ENCODE measurements around the gene AKT3.

Gene AKT3

DNA sequence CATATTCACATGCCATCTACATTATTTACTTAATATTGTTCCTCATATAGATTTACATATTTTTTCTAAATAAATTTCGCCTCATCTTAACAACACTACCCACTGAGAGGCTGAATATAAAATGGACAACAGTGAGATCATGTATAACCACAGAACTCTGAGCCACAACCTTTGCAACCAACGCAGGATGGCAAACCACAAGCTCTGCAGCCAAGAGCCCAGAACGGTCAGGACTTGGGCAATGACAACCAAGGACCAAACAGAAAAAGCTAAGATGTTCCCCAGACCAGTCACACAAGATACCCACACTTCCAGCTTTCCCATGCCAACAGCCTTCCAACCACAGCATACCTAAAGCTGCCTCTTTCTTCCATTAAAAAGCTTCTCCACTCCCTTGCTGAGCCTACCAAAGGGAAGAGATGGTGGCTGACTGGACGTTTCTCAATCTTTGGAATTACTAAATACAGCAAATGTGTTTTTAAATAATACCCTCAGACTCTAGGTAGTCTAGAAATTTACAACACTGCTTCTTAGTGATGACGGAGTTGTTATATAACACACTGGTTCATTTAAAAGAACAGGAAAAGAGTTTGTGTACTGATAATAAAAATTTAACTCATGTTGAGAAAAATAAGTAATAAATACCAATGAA, 117.9 kb downstream of the AKT3 start:
- no peak for DNase-seq (ENCODE audit: low read depth, low spot score)

DNA sequence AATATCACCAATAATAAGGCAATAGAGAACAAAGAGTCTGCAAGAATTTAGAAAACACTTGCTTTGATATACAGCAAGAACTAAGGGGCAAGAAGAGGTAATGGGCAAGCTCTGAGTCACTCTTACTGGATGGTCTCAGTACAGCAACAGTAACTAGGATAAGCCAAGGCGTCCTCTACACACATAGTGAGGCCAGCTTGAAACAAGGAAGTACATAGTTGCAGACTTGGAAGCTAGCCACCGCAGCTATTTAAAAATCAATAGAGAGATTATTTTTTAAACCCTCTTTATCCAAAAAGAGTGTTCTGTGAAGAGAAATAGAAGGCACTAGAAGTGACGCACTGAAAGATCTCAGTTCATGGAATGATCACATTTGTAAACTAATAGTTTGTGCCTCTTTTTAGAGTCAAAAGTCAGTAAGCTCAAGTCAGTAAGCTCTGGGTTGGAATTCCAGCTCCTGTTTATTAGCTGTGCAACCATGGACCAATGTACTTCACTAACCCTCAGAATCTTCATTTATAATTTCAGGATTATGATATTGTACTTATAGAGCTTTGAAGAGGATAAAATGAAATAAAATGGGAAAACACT, 118.6 kb downstream of the AKT3 start:
- no peak for DNase-seq (ENCODE audit: low read depth, low spot score)

DNA sequence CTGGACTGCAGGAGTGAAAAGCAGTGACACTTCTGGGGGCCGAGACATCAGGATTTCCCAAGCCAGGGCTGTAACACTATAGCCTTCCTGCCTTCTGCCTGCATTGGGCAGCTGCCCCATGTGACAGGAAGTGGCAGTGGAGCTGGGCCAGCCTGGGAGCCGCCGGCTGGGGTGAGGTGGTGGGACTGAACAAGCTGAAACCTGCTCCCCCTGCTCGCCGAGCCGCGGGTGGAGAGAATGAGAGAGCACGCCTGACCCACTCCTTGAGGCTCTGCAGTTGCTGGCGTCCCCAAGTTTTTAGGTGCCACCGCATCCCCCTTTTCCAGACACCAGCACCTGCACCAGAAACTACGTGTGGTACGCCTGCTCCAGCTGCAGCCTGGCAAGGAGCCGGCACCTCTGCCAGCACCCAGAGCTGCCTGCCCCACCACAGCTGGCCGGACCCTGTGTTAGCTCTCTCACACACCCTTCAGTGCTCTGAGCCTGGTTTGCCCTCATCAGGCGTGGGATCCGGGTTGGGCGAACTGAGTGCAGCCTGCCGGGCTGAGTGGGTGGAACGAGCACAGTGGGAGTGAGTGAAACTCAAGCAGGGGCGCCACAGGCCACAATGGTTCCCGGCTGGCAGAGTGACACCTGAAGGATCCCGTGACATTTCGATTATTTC, 119.4 kb downstream of the AKT3 start:
- DNase-seq (ENCODE audit: low read depth, low spot score), result no peak

DNA sequence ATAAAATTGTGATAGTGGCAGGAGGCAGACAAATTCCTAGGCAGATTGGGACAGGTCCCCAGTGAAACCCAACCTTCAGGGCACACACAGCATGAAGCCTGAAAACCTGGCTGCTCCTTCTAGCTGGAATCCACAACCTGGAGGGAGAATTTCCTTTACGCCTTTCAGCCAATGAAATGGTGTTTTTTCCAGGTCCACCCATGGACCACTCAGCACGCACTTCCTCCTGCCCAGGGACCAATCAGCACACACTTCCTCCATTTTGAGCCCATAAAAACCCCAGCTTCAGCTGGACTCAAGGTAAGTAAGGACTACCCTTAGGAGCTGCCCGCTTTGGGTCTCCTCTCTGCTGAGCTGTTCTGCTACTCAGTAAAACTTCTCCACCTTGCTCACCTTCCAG, 120.1 kb downstream of the AKT3 start:
- no peak for DNase-seq (ENCODE audit: low read depth, low spot score)

DNA sequence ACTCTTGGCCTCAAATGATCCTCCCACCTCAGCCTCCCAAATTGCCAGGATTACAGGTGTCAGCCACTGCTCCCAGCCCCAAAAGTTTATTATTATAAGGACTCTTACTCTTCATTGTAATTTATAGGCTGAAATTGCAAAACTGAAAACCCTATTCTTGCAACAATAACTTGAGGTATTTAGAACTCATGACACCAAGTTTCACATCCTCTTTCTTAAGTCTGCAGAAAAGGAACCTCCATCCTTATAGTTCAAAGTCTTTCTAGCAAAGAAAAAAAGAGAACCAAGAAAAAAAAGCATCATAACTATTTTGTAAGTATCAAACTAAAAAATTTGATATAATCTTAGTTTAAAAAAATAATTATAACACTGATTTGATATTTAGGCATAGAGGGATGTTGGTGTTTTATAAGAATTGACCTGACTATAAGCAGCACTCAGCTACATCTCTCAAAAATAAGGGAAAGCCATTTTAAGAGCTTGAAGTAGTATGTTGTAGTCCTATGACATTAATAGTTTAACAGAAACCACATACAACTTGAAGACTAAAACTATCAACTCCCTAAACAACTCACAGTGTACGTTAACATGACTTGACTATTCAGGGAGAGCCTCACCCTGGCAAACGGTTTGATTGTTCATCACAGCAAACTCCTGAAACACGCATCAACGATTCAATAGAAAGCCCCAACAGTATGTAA, 122.4 kb downstream of the AKT3 start:
- no peak for DNase-seq (ENCODE audit: low read depth, low spot score)

GRCh38 chr1:243726806-243727502, 123.1 kb downstream of the AKT3 start:
- DNase-seq (ENCODE audit: low read depth, low spot score), result no peak

GRCh38 chr1:243725846-243726245, 124.2 kb downstream of the AKT3 start:
- DNase-seq (ENCODE audit: low read depth, low spot score), result no peak

DNA sequence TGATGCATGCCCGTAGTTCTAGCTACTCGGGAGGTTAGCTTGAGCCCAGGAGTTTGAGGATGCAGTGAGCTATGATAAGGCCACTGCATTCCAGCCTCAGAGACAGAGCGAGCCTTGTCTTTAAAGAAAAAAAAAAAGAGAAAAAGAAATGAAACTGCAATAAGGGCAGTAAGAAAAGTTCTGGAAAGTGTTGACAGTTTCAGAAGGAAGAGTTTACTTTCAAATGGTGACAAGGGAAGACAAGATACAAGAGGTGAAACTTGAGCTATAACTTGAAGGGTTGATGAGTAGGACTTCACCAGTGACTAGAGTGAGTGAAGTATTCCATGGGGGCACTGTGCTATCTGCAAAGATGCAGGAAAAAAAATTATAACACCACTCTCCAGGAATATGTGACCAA, 125.0 kb downstream of the AKT3 start:
- DNase-seq (ENCODE audit: low read depth, low spot score), result no peak

DNA sequence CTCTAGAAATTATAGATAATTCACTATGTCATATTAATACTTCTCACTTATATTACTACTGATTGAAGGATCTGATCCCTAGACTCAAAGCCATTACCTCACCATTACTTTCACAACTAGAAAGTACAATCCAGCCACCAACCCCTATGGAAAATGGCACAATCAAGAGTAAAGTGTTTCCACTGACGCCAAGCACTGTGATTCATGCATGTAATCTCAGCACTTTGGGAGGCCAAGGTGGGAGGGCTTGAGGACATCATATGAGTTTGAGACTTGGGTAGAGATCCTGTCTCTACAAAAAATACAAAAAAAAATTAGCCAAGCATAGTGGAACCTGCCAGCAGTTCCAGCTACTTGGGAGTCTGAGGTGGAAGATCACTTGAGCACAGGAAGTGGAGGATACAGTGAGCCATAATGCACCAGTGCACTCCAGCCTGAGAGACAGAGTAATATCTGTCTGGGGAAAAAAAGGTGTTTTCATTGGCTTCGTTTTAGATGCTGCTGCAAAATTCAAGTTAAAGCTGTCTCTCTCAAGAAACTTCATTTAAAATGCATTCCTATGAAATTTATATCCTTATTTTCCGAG, 126.5 kb downstream of the AKT3 start:
- DNase-seq (ENCODE audit: low read depth, low spot score), result no peak

GRCh38 chr1:243723050-243723449, 127.0 kb downstream of the AKT3 start:
- no peak for DNase-seq (ENCODE audit: low read depth, low spot score)

DNA sequence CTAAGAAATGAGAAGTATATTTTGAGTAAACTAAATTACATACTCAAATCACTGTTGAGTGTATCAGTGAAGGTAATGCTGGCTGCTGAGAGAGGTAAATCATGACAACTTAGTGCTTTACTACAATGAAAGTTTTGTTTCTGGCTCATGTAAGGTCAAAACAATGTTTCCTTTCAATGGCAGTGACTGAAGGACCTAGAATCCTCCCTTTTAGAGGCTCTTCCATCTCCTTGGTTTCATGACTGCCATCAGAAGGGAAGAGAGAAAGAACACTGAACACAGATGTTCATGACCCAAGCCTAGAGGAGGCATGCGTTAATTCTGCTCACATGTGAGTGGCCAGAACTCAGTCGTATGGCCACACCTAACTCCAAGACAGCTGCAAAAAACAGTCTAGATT, 130.6 kb downstream of the AKT3 start:
- no peak for DNase-seq (ENCODE audit: low read depth, low spot score)

- DNase-seq (ENCODE audit: low read depth, low spot score), result no peak
These were observed 131.2 kb downstream of the AKT3 start for GRCh38 chr1:243718893-243719292.

DNA sequence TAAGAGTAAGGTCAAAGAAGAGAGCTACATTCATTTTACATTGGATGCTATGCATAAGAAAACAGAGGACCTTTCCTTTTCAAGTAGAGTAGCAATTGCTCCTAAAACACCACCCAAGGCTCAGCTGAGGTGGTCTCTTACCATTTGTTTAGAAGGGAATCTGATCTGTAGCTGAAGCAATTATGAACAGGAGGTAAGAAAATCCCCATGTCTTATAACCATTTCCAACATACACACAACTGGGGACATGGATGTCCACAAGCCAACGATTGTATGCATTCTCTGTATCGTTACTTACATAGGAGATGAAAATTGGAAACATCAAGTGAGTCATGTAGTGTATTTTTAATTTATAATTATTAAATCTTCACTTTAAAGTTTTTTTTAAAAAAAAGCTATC, 132.0 kb downstream of the AKT3 start:
- no peak for DNase-seq (ENCODE audit: low read depth, low spot score)

DNA sequence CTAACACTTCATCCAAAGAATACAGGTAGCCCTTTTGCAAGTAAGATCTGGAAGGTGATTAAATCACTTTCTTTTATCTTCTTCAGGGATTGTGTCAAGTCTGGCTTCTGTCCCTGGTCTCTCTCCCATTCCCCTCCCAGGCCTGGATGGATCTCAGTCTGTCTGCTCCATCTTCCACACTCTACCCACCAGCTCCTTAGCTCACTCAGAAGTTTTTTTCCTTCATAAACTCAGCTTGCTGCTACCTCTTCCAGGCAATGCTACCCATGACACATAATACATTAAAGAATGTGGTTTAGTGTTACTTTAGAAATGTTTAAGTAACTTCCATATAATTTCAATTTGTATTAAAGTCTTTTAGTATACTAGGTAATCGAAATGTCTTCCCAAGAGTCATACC, 133.1 kb downstream of the AKT3 start:
- no peak for DNase-seq (ENCODE audit: low read depth, low spot score)

GRCh38 chr1:243715285-243715684, 134.8 kb downstream of the AKT3 start:
- no peak for DNase-seq (ENCODE audit: low read depth, low spot score)

DNA sequence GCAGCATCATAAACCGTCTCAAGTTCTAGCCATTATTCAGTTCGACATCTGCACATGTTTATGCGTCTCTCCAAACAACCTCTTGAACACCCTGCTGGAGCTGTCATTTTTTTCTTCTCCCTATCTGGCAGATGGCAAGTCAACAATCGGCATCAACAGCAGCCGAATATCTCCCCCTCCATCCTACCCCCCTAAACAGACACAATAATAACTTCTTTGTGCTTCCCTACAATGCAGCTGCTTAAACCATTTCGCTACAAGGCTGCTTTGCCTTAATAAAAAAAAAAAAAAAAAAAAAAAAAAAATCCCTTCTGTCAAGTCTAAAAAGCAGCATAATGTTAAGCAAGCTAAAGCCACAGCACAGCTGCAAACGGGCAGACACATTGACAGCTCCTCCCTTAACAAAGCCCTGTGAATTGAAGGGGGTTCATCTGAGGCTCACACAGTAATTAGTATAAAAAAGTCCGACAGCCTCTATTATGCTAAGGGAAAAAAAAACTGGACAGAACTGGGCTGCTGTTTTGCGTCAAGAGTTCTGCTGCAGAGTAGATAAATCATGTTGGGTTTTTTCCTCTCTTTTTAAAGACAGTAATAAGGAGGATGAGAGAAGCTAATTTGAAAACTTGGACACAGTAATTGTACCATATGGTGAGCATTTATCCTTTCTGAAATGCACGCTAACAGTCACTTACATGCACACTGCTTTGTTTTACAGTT, 136.4 kb downstream of the AKT3 start:
- DNase-seq (ENCODE audit: low read depth, low spot score), result no peak

- DNase-seq (ENCODE audit: low read depth, low spot score), result no peak
These were observed 137.1 kb downstream of the AKT3 start for GRCh38 chr1:243712941-243713340.

DNA sequence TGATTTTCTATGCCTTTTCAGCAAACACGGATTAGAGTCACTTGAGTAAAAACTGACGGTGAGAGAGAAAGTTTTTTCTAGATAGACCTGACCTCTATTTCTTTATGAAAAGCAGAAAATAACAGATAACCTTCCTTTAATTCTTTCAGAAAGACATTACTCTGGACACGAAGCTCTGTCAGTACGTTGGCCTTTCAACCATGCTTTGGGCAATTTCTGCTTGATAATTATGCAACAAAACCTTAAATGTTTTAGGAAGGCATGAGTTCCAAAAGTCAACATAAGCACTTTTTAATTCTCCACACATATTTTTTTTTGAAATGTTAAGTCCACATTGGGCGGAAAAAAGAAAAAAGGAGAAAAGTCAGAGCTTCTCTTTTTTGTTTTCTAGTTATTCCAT, 137.8 kb downstream of the AKT3 start:
- DNase-seq (ENCODE audit: low read depth, low spot score), result no peak

DNA sequence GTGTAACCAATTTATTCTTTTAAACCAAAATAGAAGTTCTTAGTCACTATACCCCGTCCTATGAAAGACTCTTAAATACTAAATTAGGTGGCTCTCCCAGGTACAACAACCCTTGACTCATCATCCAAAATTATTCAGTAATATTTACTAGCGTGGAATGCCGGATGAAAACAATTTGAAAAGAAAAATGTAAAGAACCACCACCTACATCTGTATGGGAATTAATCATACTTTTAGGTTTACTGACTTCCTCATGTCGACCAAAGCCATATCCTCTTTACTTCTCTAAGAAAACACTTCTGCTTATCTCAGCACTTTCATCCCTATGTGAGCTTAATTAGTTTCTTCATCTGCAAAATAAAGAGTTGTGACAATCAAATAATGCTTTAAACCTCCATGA, 139.6 kb downstream of the AKT3 start:
- no peak for DNase-seq (ENCODE audit: low read depth, low spot score)

- DNase-seq (ENCODE audit: low read depth, low spot score), result no peak
These were observed 141.8 kb downstream of the AKT3 start for GRCh38 chr1:243708210-243708609.

DNA sequence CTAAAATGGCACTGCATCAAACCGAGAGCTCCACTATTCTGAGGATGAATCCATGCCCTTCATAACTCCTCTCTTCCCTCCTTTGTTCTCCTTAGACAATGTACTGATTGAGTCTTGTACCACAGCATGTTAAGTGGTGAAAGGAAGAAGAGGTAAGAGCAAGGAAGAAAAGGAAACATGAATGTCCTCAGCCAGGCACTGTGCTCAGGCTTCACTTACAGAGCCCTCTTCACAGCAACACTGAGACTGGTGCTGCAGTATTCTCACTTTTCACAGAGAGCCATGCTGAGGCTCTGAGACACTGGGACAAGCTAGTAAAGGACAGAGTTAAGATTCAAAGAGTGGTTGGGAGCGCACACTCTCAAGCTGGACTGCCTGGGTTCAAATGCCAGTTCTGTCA, 143.5 kb downstream of the AKT3 start:
- no peak for DNase-seq (ENCODE audit: low read depth, low spot score)
